NCI-H2029 (cell line): ENCODE data around the gene GEMIN5.

Source experiments
- DNase-seq: peaks from one replicate; lab custom pipeline; 2025; lab: John Stamatoyannopoulos, UW

GEMIN5 gene

GRCh38 chr5:154884424-154884823 lies 53.6 kb downstream of the GEMIN5 start:
- DNase-seq: no peak

- DNase-seq: no peak
These were observed 56.0 kb downstream of the GEMIN5 start for GRCh38 chr5:154881986-154882385.

GRCh38 chr5:154878642-154879335 lies 59.2 kb downstream of the GEMIN5 start:
- DNase-seq: no peak

GRCh38 chr5:154873791-154874331 lies 64.2 kb downstream of the GEMIN5 start:
- no peak for DNase-seq

- DNase-seq: no peak
These were observed 66.3 kb downstream of the GEMIN5 start for GRCh38 chr5:154871734-154872133.

GRCh38 chr5:154868702-154869101 lies 69.3 kb downstream of the GEMIN5 start:
- DNase-seq: no peak

- no peak for DNase-seq
These were observed 71.2 kb downstream of the GEMIN5 start for GRCh38 chr5:154866841-154867240.

GRCh38 chr5:154865466-154866184 lies 72.4 kb downstream of the GEMIN5 start:
- no peak for DNase-seq

- no peak for DNase-seq
These were observed 74.5 kb downstream of the GEMIN5 start for GRCh38 chr5:154863291-154864080.

- no peak for DNase-seq
These were observed 75.2 kb downstream of the GEMIN5 start for GRCh38 chr5:154862766-154863165.

- no peak for DNase-seq
These were observed 76.1 kb downstream of the GEMIN5 start for GRCh38 chr5:154861946-154862345.

- no peak for DNase-seq
These were observed 77.2 kb downstream of the GEMIN5 start for GRCh38 chr5:154860765-154861164.

GRCh38 chr5:154860123-154860522 lies 77.9 kb downstream of the GEMIN5 start:
- DNase-seq: no peak

- DNase-seq: peak; percentile 10
These were observed 78.8 kb downstream of the GEMIN5 start for GRCh38 chr5:154858972-154859871.

GRCh38 chr5:154858297-154858971 lies 79.6 kb downstream of the GEMIN5 start, which contains the start of gene CNOT8:
TSS of gene CNOT8 (plus strand) at chr5:154858627. CDS start at chr5:154863279, 4,652 bp downstream.
- peak; percentile 97 for DNase-seq

GRCh38 chr5:154857530-154858296 lies 80.3 kb downstream of the GEMIN5 start:
- peak; percentile 98 for DNase-seq

GRCh38 chr5:154851351-154851750 lies 86.7 kb downstream of the GEMIN5 start:
- DNase-seq: no peak

- DNase-seq: no peak
These were observed 87.6 kb downstream of the GEMIN5 start, which contains the start of gene FAXDC2 for GRCh38 chr5:154850255-154851062. TSS of gene FAXDC2 (minus strand) at chr5:154850603. CDS start at chr5:154838178, 12,425 bp downstream.

GRCh38 chr5:154849791-154850201 lies 88.2 kb downstream of the GEMIN5 start:
- DNase-seq: no peak
